Measurements from ENCODE around the gene HSPA4. TPM values are rescaled to one million over a fixed set of nuclear protein-coding genes. Genes with fewer than 3 reads are reported as not detected.

The HSPA4 gene
- total RNA-seq, 2 donors from 2014 or later: 51.1 to 73.5 TPM

DNA sequence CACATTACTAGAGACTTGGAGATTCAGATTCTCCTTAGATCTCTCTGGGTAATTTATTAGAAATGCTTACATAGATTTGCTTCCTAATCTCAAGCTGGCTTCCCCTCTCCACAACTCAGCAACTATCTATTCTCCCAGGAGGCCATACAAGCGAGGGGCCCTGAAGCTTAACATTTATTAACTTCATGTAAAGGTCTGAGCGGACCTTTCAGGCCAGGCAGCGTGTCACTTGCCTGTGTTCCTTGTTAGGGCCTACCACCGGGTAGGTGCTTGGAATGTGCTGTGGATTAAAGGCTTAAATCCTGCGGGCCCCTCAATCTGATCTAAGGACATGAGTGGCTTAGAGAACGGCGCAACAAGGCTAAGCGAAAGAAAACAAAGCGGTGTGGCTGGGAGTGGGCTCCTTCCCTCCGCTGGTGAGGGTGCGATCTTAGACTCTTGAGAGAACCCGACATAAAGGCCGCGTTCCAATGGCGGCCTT lies 712 bp upstream of the HSPA4 start:
- H3K4me1 ChIP-seq (replicated peaks): peaks cover 3% of the 10 kb centered on the region
- H3K27ac ChIP-seq: peak overlapping the region; percentile 100
- no peaks in the 10 kb centered on the region for H3K9me3 ChIP-seq
- H3K36me3 ChIP-seq: no peaks in the 10 kb centered on the region
- intact Hi-C loops (cut with DNase I): loop anchor here (2.0 to 10.0 kb wide), 2 partner anchors 88 to 226 kb away; partner anchors contain the start of gene AFF4
- 5% methylated on average over 15 of the region's 15 CpGs for WGBS
- H3K27me3 ChIP-seq (replicated peaks; ENCODE audit: insufficient read depth): no peaks in the 10 kb centered on the region
- TF ChIP-seq POLR2AphosphoS5 (IDR thresholded peaks at IDR 0.05) (no peak), POLR2A (IDR thresholded peaks at IDR 0.05) (no peak)
- TF ChIP-seq, protein P1, sequence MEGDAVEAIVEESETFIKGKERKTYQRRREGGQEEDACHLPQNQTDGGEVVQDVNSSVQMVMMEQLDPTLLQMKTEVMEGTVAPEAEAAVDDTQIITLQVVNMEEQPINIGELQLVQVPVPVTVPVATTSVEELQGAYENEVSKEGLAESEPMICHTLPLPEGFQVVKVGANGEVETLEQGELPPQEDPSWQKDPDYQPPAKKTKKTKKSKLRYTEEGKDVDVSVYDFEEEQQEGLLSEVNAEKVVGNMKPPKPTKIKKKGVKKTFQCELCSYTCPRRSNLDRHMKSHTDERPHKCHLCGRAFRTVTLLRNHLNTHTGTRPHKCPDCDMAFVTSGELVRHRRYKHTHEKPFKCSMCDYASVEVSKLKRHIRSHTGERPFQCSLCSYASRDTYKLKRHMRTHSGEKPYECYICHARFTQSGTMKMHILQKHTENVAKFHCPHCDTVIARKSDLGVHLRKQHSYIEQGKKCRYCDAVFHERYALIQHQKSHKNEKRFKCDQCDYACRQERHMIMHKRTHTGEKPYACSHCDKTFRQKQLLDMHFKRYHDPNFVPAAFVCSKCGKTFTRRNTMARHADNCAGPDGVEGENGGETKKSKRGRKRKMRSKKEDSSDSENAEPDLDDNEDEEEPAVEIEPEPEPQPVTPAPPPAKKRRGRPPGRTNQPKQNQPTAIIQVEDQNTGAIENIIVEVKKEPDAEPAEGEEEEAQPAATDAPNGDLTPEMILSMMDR (IDR thresholded peaks at IDR 0.05): no peak
- H3K4me3 ChIP-seq: peak overlapping the region; percentile 94 to 95
- no peak for DNase-seq (ENCODE audit: low spot score)

DNA sequence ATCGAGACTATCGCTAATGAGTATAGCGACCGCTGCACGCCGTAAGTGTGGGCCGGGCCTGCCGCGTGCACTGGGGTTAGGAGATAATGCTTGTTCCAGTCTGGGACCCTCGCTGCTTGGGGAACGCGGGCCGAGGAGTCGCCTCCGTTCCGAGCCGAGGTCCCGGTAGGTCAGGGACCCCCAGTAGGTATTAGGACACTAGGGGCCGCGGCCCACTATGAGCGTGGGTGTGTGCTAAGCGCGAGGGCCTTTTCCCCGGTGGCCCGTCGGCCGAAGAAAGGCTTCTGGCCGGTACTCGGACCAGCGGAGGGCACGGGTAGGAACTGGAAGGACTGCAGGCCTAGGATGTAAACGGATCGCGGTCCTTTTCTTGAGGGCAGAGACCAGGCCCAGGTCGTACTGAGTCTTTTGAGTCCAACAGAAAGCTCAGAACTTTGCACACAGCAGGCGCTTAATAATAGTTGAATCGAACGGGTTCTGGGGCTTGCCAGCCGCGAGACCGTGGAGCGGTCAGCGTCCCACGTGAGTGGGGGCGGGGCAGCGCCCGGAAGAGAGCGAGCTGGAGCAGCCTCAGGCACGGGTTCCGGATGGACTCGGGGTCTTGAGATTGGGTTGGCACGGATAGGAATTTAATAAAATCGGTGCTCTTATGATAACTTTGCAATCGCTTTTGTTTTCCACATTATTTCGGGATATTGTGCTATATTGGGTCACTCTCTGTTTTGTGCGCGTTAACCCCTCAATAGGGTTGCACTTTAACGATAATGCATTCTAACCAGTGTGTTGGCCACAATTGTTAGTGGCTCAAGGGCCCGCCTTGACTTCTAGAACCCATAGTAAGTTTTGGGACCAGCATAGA lies 733 bp downstream of the HSPA4 start:
- peak; percentile 36 for DNase-seq (ENCODE audit: low spot score)
- H3K27me3 ChIP-seq (replicated peaks; ENCODE audit: insufficient read depth): no peaks in the 10 kb centered on the region
- peaks cover 3% of the 10 kb centered on the region for H3K4me1 ChIP-seq (replicated peaks)
- 3% methylated on average over 34 of the region's 59 CpGs for WGBS
- TF ChIP-seq, protein P1 (IDR thresholded peaks at IDR 0.05): no peak
- TF ChIP-seq POLR2A (IDR thresholded peaks at IDR 0.05) (peak; percentile 46), POLR2AphosphoS5 (IDR thresholded peaks at IDR 0.05) (peak; percentile 46)
- no peaks in the 10 kb centered on the region for H3K36me3 ChIP-seq
- no peaks in the 10 kb centered on the region for H3K9me3 ChIP-seq
- H3K4me3 ChIP-seq: peak overlapping the region; percentile 94 to 95
- intact Hi-C loops (cut with DNase I): loop anchor here (10.0 kb wide), 1 partner anchor 228 kb away; no protein-coding TSS in a partner anchor
- H3K27ac ChIP-seq: peak overlapping the region; percentile 100

DNA sequence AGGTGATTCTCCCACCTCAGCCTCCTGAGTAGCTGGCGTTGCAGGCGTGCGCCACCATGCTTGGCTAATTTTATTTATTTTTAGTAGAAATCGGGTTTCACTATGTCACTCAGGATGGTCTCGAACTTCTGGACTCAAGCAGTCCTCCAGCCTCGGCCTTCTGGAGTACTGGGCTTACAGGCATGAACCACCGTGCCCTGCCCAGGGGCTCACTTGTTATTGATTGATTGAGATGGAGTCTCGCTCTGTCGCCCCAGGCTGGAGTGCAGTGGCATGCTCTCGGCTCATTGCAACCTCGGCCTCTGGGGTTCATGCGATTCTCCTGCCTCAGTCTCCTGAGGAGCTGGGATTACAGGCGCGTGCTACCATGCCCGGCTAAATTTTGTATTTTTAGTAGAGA lies 1.6 kb downstream of the HSPA4 start:
- TF ChIP-seq, protein P1 (IDR thresholded peaks at IDR 0.05): no peak
- TF ChIP-seq POLR2AphosphoS5 (IDR thresholded peaks at IDR 0.05): no peak
- TF ChIP-seq POLR2A (IDR thresholded peaks at IDR 0.05): no peak
- H3K4me3 ChIP-seq: peak overlapping the region in 1 of 2 donors; percentile 94
- H3K36me3 ChIP-seq: no peaks in the 10 kb centered on the region
- H3K9me3 ChIP-seq: no peaks in the 10 kb centered on the region
- no peak for DNase-seq (ENCODE audit: low spot score)
- peaks cover 3% of the 10 kb centered on the region for H3K4me1 ChIP-seq (replicated peaks)
- intact Hi-C loops (cut with DNase I): loop anchor here (10.0 kb wide), 1 partner anchor 229 kb away; no protein-coding TSS in a partner anchor
- WGBS: 95% methylated on average over 15 of the region's 15 CpGs
- H3K27me3 ChIP-seq (replicated peaks; ENCODE audit: insufficient read depth): no peaks in the 10 kb centered on the region
- no peak overlapping the region for H3K27ac ChIP-seq

DNA sequence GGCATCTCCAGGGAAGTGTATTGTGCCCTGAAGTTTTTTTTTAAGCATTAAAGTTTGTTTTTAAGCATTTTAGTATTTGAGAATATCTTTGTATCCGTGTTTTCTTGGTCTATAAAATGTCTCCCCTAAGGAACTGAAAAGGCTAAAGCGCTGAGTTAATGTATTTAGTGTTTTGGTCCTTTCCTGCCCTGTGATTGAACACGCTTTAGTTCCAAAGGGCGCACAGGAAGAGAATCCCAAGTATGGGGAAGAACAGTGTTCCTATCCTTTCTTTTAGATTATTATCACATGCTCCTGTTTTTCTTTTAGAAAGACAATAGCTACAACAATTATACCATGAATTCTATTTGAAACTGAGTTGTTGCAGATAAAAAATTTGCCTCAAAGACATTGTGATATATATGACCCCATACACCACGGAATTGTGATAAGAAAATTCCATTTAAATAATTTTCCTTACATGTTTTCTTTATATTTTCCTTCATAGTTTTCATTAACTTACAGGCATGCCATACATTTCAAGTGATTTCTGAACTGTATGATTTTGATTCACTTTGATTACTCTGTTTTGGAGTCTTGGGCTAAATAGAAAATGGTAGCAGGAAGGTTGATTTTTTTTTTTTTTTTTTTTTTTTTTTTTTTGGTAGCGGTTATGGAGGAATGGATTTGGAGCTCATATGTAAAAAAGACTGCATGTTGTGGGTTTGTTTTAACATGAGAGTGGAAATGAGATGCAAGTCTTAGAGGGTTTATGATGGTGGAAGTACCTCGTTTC lies 3.1 kb downstream of the HSPA4 start:
- Histone ChIP-seq H3K4me1 (replicated peaks) (peaks cover 3% of the 10 kb centered on the region), H3K9me3 (no peaks in the 10 kb centered on the region), H3K36me3 (no peaks in the 10 kb centered on the region), H3K27ac (no peak overlapping the region), H3K4me3 (no peak overlapping the region), H3K27me3 (replicated peaks; ENCODE audit: insufficient read depth) (no peaks in the 10 kb centered on the region)
- WGBS: 81% methylated on average over 7 of the region's 7 CpGs
- no peak for DNase-seq (ENCODE audit: low spot score)
- intact Hi-C loops (cut with DNase I): loop anchor here (10.0 kb wide), 1 partner anchor 230 kb away; no protein-coding TSS in a partner anchor
- TF ChIP-seq, protein P1 (IDR thresholded peaks at IDR 0.05): no peak
- TF ChIP-seq POLR2A (IDR thresholded peaks at IDR 0.05): no peak
- no peak for TF ChIP-seq POLR2AphosphoS5 (IDR thresholded peaks at IDR 0.05)

All from prostate gland (tissue), 2 donors.